RPMI7951 (cell line): Measurements from ENCODE around the gene POLR3K. TPM values are rescaled to one million over a fixed set of nuclear protein-coding genes. Genes with fewer than 3 reads are reported as not detected.
"Not testable (repeated sequence)": the region's sequence is repeated elsewhere in the genome, so short reads cannot be mapped to it uniquely, and the experiment has no call there.

Source experiments
- DNase-seq: peaks from one replicate; pipeline ENCODE4 v3.0.0-alpha.2; 2012; ENCODE audit warnings: low read depth
- total RNA-seq: library from RNA; depleted of rRNA; stranded (reverse); fragments of >200 nt; shearing (Covaris generic); gene quantifications from 2 replicates; pipeline ENCODE4 v1.2.3, GENCODE V29; 2014

Gene POLR3K
- total RNA-seq, 1 experiment from 2014 or later, result 12.7 TPM

GRCh38 chr16:46510-46909, 6.9 kb downstream of the POLR3K start:
- not testable (repeated sequence) for DNase-seq

DNA sequence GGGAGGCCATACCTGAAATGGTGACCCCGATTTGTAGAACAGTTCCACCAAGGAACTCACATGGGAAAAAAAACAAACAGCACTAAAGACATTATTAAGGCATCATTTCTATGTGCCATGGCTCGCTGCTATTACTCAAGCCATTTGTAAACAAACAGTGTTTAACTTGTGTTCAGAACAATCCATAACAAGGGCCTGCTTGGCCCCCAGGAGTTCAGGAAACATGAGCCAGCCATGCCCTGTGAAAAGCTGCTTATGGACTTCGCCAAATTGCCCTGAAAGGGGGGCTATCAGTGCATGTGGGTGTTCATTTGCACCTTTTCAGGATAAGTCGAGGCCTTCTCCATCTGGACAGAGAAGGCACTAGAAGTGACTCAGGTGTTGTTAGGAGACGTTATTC, 8.0 kb downstream of the POLR3K start:
- no peak for DNase-seq

GRCh38 chr16:44655-45054, 8.8 kb downstream of the POLR3K start:
- DNase-seq, result no peak

DNA sequence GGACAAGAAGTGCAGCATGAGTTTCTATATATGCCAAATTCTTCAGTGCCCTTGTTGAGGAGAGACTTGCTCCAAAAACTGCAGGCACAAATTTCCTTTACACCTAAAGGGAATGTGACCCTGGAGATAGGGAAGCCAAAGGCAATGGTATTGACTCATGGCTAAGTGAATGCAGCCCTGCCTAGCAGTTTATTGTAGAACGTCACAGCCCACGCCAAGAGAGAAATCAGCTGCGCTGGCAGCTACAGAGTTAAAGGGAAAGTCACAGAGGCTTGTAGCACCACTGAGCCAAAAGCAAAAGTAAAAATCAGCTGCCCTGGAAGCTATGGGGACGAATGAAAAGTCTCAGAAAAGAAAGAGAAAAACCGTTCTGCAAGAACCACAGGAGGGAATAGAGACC, 10.1 kb downstream of the POLR3K start:
- no peak for DNase-seq

DNA sequence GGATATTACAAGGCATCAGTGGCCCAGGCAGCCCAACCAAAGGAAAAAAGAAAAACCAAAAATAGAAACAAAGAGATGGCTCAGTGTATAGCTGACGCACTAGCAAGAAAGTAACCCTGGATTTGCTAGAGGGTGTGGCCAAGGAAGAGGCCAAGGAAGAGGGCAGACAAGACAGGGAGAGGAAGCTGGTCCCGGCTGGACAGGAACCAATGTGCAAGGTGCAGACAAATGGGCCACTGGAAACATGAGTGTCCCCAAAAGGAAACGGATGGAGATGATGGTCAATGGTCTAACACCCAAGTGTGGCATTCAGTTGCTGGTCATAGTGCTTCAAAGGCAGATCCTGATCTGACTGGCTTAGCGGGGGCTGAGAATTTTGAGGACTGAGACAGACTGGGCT, 10.7 kb downstream of the POLR3K start:
- DNase-seq, result no peak

DNA sequence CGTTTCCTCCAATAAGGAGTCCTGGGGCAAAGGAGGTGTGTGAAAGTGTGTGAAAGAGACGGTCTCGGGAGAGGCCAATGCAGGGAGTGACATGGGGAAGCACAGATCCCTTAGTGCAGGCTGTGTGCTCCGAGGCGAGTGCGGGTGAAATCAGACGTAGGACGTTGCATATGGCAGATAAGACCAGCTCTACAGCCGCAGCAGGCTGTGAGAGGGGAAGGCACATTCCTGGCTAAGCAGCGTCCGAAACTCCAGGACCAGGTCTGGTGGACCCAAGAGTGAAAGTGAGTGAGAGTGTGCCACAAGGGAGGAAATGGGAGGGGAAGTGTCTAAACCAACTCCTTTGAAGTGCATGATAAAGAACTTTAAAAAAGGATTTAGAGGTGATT, 11.3 kb downstream of the POLR3K start:
- no peak for DNase-seq

GRCh38 chr16:41439-42068, 11.9 kb downstream of the POLR3K start:
- no peak for DNase-seq

GRCh38 chr16:38941-39892, 14.2 kb downstream of the POLR3K start:
- no peak for DNase-seq

DNA sequence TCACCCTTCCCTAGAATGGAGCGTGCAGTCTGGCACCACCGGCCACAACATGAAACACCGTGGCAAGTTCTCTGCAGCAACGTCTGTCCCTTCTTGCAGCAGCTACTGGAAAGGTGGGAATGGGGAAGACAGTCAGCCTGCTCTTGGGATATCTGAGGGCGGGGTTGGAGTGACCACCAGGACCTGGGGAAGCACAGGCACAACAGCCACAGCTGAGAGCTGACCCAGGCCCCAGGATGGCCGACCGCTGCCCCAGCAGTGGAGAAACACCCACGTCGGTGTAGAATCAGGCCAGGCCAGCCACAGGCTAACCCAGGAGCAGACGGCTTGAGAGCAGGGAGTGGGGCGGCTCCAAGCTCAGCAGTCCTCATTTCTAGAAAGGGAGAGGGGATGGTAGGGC, 15.2 kb downstream of the POLR3K start:
- not testable (repeated sequence) for DNase-seq

DNA sequence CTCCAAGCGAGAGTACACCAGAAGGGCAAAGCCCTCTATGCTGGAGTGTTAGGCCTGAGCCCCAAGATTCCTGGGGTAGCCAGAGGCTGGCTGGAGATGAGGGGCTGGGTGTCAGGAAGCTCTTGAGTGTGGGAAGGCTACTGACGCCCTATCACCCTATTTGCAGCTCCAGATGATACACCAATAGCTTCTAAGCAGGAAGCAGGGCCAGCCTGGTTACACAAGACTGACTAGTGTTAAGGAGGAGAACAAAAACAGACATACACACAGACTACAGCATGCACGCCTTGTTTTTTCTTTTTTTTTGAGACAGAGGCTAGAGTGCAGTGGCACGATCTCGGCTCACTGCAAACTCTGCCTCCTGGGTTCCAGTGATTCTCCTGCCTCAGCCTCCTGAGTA, 15.9 kb downstream of the POLR3K start:
- no peak for DNase-seq

DNA sequence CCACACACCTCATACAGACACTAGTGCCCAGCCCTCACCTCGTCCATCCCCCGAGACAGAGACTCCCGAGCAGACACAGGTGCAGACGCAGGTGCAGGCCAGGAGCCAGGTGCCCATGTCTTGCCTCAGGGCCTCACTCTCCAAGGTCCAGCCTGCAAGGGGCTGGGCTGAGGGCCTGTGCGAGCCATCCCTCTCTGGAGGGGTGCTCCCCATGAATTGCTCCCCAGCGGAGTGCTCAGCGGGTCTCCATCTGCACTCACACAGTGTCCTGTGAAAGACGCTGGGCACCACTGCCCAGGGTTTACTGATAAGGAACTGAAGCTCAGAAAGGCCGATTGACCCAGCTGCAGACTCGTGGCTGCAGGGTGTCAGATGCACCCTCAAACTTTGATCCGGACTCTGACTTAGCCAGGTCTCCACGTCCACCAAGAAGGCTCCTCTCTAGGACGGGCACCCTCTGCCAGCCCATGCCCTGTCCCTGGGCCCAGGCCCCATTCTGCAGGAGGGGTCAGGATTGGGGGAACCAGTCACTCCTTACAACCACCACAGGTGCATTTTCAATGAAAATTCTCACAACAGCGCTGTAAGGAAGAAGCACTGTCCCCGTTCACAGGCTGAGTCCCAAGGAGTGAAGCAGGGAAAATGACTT, 16.9 kb downstream of the POLR3K start:
- DNase-seq, result no peak

- no peak for DNase-seq
Observed at GRCh38 chr16:35678-36305, 17.6 kb downstream of the POLR3K start.

GRCh38 chr16:35011-35677, 18.3 kb downstream of the POLR3K start:
- DNase-seq, result no peak

DNA sequence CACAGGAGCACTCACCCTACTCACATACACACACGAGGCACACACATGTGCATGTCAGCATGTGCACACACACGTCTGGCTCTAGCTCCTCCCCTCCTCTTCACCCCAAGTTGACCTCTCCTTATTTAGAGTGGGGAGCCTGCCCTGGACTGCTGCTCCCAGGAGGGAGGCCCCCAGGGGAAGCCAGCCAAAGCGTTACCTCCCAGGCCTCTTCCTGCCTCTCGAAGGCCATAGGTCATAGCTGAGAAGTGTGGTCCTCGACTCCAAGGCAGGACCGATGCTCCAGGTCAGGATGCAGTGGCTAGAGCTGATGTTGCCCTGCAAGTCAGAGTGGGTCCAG, 18.8 kb downstream of the POLR3K start:
- DNase-seq, result no peak

- no peak for DNase-seq
Observed at GRCh38 chr16:33877-34647, 19.3 kb downstream of the POLR3K start.

GRCh38 chr16:33154-33876, 20.1 kb downstream of the POLR3K start:
- DNase-seq, result not testable (repeated sequence)

DNA sequence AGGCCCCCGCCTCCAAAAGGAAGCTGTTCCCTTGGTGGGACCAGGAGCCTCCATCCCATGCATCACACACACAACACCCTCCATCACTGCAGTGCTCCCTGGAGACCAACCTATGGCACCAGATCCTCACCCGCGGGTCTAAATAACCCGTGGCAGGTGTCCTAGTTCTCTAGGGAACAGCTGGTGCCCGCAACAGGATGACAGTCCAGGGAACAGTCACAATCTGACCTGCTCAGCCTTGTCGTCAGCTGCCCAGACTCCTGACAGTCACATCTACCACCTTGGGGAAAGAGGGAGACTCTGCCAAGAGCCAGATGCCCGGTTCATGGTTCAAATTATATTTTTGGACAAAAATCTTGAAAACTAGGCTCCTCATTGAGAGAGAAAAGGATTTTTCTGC, 22.8 kb downstream of the POLR3K start:
- DNase-seq, result not testable (repeated sequence)

DNA sequence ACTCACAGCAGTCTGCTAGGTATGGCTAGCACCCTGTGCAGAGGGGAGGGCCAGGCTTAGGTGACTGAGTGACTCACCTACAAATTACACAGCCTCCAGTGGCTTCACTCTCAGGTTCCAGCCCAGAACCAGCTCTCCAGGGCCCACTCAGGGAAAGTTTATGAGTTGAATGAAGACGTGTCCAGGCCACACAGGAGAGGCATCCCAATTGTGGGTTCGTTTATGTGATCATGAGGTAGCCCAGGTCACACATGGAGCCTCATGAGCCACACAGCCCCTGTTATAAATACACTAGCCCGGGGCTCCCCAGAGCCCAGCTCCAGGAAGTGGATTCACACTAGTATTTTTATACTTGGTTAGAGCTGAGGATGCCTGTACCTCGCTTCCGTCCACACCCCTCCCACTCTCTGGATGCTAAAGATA, 27.5 kb downstream of the POLR3K start:
- DNase-seq, result not testable (repeated sequence)

DNA sequence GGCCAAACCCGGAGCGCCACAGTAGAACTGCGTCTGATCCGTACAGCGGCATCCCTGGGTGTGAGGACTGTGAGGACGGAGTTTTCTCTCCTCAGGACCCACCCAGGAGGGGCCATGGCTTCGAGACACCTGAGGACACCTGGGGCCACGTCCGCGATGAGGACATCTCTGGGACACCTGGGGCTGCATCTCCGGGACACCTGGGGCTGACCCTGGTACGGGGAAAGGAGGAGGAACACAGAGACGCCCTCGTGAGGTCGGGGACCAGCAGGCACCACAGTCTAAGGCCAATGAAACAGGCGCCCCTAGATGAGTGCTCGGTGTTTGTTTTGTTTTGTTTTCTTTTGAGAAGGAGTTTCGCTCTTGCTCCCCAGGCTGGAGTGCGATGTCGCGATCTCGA, 29.3 kb downstream of the POLR3K start:
- not testable (repeated sequence) for DNase-seq

- DNase-seq, result not testable (repeated sequence)
Observed at GRCh38 chr16:20886-21285, 32.5 kb downstream of the POLR3K start.
